ENCODE measurements around the gene FBXL14.
"Not testable (repeated sequence)": the region's sequence is repeated elsewhere in the genome, so short reads cannot be mapped to it uniquely, and the experiment has no call there.

FBXL14 gene

DNA sequence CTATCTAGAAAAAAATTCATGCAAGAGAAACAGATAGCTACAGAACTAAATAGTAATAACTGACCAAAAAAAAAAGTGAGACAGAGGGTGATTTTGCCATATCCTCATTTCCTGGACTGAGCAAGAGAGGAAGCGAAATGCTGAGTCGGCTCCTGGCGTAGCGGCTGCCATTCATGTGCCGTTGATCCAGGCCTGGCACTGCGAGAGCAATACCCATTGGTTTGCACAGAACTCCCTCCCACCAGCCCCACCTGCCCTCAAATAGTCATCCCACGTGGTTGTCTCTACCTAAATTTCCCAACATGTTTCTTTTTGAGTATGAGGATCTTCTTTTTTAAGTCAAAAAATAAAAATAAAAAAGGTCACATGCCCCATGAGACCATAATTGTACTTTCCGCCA lies 25.2 kb upstream of the FBXL14 start:
- peak; percentile 75 to 90 (median 87) for DNase-seq

DNA sequence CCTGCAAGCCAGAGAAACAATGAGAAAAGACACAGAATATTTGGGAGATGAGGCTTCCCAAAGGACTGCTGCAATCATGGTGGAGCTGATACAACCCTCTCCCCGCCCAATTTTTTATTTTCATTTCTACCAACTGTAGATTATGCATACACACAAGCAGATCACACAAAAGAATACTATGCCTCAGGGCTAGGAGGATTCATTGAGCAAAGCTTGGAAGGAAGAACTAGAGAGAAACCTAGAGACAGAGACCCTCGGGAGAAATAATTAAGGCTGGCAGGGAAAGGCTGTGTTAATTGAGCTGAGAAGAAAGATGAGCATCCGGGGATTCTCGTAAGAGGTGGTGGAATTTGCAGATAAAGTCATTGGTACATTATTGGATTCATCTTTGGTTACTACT lies 24.8 kb upstream of the FBXL14 start:
- no peak for DNase-seq

DNA sequence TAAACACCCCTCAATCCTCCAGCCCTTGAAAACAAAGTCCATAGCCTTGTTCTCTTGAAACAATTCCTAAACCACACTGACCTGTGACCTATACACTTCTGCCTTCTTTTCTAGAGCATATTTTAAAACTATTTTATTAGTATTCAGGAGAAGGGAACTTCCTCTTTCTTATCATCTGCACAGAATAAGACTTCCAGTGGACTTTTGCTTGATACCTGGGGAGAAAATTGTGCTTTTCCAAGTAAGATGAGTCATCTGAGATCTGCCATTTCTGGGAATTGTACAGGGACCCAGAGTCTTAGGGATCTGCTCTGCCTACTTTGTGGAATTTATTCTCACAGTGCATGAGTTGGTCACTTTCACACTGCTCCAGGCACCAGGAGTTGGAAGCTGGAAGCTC lies 24.1 kb upstream of the FBXL14 start:
- DNase-seq = peak in 2 of 4 experiments; percentile 43 to 45

DNA sequence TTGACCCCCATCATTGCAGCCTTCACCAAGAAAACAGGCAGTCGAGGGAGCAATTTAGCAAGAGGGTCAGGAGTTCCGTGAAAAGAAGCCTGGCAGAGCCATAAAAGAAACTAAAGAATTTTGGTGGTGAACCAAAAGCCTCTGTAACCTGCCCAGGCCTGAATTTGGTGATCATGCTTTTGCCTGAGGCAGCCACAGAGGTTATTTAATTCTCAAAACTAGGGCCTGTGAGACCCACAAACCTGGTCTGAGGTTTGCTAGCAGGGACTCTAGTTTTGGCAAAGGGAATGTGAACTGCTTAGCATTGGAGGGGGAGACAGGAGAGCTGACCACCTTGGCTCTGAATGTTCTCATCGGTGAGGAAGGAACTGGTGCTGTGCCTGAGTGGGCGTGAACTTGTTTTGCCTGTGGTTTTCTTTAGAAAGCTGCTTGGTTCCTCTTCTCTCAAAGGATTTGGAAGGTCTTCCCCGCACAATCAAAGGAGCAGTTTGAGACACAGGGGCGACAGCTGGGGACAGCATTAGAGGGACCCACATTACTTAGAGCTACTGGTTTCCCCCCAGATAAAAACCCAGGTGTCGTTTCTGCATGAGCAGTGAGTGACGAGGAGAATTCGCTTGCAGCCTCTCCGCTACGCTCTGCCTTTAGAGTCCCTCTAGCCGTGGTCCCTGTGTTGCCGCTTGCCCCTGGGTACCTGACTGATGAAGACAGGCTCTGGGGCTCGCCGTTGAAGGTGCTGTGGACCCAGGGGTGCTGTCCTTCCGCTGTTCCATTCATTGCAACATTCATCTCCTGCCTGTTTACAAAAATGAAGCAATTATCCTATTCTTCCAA lies 22.1 kb upstream of the FBXL14 start:
- peak; percentile 68 to 85 (median 79) for DNase-seq

DNA sequence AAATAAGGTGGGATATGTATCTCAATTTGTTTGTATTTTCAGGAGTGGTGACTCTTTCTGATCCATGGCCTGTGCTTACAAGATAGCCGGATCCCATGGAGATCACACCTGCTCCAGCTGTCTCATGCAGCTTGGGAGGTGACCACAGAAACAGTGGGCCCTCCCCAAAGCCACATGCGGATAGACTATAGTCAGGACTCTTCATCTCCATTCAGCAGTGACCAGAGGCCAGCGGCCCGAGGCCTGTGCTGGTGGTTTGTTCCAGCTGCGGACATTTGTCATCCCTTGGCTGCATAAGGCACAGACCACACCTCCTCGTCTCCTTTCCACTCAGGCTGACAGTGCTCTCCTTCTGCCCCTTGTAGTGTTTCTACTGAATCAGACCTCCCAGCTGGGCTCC lies 20.0 kb upstream of the FBXL14 start:
- no peak for DNase-seq

DNA sequence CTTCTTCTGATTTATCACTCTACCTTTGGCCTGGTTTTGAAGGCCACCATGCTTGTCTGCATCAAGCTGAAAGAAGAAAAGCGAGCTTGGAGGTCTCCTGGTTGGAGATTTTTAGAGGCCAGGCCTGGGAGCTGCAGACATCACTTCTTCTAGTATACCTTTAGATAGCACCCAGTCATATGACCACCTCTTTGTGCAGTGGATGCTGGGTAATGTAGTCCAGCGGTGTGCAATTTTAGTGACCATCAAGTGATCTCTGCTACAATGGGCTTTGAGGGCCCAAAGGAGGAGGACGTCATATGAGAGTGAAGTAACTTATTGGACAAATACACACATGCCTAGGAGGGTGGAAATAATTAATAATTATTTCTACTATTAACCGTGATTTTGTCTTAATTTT lies 19.5 kb upstream of the FBXL14 start:
- no peak for DNase-seq

DNA sequence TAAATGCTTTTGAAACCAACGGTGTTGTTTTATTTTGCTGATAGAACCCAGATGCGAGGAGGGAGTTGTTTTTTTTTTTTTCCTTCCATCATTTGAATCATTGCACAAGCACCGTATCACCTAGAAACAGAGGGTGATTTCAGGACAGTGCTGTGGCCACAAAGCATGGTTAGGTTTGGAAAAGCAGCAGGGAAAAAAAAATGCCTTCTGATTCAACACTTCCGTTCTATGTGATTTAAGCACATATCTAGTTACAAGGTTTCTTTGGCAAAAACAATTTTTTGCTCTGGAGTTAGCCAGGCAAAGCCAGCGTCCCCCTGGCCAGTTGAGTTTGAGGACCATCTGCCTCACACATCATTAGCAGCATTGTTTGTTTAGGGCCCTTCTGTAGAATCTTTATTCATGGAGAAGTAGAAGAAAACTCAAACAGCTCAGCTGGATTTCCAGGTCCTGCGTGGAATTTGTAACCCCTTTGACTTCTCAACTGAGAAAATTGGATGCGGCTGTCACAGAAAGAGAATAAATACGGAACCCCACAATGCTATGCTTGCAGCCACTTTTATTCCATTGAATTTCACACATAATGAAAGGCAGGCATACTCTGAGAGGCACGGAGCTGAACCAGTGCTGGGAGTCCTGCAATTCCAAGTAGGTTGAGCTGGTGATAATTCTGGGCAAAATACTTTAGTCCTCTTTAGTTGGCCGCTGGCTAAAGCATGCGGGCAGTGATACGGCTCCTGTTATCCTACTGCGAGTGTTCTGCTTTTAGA lies 17.6 kb upstream of the FBXL14 start:
- no peak for DNase-seq

DNA sequence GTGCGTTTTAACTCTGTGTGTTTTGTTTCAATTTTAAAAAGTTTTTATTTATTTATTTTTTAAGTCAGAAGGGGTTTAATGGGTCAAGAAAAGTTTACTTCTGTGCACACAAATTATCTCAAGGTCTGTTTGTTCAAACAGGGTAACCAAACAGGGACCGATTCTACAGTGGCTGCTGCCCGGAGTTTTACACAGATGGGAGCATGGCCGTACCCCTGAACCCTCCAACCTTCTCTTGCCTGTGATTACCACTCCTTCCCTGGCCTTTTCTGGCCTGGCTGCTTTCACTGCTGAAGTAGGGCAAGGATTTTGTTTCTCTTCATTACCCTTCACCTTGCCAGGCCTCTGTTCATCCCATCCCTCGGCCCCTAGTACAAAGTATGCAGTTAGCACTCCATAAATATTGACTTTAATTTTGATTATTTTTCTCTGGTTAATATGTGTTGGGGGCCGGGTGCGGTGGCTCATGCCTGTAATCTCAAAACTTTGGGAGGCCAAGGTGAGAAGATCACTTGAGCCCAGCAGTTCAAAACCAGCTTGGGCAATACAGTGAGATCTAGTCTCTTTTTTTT lies 15.8 kb upstream of the FBXL14 start:
- DNase-seq = no peak

DNA sequence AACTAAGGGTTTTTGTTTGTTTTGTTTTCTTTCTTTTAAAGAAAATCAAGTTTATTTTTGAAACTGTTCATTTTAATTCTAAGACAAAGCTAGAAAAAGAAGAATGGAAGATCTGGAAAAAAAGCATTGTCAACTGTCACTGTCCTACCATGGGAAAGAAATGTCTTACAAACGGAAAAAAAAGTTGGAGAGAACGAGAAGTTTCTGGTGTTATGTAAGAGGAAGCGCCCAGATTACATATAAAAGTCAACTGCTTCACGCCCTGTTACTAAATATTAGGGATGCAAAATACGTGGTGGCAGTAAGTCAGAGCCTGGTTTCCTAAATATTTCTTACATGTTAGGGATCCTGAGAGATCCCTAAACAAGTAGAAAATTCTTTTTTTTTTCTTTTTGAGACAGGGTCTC lies 14.3 kb upstream of the FBXL14 start:
- peak; percentile 36 to 82 (median 64) for DNase-seq

DNA sequence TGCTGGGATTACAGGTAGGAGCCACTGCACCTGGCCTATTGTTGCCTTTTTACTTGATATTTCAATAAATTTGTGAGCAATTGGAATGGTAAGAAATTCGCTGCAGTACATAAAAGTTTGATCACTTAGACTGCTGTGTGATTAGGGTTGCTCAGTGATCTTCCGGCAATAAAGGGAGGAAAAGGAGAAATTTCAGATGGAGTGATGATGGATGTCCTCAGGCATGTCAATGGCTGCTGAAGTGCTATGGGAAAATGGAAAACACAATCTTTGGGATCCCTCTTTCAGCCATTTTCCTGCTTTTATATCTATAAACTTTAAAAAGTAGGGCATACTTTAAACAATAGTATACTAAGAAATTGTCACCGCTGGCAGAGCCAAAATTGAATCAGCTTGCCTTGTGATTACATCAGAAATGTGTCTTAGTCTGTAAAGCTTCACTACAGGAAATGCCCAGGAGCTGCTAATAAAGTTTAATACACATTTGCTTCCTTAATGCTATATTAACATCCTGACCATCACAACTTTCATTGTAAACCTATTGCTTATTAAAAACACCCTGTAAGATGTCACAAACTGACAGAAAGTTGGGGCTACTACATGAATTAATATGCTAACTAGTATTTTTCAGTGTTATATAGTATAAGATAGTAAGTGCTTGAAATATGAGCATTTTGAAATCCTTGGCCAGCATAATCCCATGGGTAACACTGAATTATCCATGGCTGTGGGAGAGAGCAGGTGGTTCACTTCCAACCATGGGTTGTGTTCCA lies 13.7 kb upstream of the FBXL14 start:
- DNase-seq = peak; percentile 23 to 59 (median 45)

DNA sequence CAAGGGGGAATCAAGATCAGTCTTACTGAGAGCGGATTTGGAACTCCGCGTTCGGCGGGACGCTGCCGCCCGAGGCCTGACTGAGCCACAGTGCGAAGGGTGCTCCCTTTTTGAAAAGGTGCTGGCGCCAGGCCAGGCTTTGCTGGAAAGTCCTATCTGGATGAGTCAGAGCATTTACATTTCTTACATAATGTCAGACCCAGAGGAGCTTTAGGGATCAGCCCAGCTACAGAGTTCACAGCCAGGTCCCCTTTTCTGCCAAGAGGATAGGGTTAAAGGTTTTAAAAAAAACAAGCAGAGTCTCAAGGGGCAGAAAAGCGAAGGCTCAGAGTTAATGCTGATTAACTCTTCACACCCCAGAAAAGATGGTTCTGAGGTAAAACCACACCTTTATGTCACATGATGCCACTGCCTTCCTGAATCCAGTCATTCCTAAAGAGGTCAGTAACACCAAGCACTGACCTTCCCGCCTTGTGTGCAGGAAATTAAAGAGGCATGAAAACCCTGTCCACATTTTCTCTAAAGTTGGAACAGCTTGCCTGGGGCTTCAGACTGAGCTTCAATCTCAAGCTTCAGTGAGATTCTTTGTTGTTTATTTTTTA lies 11.7 kb upstream of the FBXL14 start:
- DNase-seq = peak; percentile 86 to 93 (median 92)

DNA sequence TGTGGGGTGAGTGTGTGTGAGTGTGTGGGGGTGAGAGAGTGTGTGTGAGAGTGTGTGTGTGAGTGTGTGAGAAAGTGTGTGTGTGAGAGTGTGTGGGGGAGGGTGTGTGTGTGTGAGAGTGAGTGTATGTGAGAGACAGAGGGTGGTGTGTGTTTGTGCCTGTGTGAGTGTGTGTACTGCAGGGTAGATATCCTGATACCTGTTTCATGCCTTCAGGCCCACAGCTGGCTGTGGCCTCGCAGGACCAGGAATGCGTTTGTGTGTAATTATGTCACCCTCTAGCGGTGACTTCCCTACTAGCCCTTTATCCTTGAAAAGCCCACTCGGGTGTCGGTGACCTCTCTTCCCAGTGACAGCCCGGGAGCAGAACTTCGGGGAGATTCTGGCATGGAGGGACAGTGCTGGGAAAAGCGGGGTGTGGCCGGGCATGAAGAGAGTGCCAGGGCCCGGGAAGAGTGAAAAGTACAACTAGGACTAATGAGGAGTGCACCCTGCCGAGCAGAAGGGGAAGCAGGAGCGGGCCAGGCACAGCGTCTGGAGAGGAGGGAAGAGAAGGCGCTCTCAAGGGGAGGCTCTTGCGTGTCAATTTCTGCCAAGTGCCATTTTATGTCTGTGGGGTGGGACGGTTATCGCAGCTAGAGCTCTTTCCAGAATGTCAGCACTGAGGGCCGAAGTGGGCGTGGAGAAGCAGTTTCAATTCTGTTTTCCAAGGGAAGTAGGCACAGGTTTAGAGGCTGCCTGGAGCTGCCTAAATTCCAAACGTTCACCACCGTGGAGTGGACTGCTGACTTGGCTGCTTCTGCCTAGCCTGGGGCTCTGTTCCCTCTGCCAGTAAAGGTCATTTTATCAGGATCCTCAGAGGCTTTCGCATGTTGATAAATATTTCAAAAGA lies 11.0 kb upstream of the FBXL14 start:
- DNase-seq = peak; percentile 75 to 88 (median 87)

DNA sequence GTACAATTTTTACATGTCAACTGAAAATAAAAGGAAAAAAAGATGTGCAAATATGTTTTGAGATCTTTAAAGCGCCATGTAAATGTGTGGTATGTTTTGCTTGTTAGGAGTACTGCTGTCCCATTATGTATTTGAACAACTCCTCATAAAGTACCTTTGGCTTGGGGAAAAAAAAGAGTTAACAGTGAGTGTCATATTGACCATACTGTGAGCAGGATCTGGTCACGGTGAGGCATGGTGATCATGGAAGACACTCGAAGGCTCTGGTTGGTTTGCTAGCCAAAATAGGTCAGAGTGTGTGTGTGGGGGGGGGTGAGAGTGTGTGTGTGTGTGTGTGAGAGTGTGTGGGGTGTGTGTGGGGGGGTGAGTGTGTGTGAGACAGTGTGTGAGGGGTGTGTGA lies 10.1 kb upstream of the FBXL14 start:
- no peak for DNase-seq

DNA sequence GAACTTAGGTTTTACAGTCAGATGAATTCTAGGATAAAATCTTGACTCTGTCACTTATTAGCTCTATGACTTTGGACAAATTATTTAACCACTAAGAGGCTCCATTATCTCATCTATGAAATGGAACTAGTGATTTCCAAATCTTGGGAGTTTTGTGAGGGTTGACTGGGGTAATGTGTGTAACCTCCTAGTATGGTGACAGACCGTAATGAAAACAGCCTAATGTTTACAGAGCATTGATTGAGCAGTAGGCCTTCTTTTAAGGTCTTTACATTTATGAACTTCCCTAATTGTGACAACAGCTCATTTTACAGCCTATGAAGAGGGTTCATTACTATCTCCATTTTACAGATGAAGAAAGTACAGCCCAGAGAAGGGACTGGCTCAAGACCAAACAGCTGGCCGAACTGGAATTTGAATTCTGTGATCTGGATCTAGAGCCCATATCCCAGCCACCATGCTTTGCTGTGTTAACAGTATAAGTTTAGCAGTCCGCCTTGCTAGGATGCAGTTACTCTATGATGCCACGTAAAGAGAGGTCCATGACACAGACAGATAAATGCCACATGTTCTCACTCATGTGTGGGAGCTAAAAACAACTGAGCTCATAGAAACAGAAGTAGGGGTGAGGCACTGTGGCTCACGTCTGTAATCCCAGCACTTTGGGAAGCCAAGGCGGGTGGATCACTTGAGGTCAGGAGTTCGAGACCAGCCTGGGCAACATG lies 9.1 kb upstream of the FBXL14 start:
- DNase-seq = no peak

DNA sequence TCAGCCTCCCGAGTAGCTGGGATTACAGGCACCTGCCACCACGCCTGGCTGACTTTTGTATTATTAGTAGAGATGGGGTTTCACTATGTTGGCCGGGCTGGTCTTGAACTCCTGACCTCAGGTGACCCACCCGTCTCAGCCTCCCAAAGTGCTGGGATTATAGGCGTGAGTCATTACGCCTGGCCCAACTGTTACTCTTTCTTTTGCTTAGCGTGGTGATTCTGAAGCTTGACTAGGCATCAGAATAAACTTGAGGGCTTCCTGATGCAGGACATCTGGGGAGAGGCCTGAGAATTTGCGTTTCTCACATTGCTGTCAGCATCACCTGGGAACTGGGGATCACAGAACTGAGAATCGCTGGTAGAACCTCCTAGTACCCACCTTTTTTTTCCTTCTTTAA lies 8.3 kb upstream of the FBXL14 start:
- not testable (repeated sequence) for DNase-seq

DNA sequence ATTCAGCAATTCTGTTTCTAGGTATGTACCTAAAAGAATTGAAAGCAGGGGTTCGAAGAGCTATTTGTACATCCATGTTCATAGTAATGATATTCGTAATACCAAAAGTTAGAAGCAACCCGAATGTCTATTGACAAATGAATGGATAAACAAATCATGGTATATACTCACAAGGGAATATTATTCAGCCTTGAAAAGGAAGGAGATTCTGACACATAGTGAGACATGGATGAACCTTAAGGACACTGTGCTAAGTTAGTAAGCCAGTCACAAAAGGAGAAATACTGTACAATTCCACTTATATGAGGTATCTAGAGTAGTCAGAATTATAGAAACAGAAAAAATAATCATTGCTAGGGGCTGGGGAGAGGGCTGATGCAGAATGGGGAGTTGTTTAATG lies 4.4 kb upstream of the FBXL14 start:
- no peak for DNase-seq

DNA sequence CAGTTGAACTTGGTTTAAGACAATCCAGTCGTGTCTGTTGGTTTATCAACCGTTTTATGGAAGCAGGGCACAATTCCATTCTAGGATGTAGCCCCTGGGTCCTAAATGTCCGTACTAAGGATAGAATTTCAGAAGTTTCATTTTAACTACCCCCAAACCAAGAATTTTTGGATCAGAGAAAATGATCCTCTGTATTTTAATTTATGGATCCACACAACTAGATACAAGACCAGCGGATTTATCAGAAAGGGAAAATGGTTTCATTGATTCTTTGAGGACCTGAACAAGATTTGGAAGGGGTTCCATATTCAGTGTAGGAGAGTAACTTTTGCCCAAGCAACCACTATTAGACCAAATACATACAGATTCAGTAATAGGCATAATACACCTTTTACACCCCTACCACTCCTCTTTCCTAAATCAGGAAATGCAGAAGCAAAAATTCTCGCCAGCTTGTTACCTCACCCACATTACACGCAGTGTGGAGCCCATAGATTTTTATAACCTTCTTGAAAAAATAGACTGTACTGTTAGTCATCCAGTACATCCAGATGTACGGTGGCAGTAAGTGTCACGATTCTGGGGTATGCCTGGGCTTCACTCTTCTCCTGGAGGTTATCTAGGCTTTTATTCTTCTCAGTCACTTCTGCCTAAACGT lies 1.4 kb upstream of the FBXL14 start:
- no peak for DNase-seq

DNA sequence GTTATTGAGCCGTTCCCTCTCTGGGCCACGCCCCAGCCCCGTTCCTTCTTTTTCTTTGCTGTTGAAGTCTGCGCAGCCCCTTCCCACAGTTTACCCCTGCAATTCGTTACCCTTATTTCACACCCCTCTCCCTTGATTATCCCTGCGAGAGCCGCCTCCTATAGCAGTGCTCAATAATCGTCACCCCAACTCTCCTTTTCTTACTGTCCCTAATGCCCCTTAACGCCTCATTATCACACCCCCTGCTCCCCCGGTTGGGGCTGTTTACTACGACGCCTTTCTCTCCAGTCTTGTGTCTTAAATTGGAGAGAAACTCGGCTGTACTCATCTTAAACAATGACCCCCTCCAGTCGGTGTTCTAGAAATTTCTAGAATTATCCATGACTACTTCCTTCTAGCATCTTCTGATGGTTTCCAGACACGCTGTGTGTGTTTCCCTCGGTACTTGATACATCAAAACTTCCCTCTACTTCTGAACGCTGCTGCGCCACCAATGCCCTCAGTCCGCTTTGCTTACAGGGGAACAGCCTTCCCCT lies 713 bp upstream of the FBXL14 start:
- DNase-seq = peak in 3 of 4 experiments; percentile 37 to 56 (median 42)

DNA sequence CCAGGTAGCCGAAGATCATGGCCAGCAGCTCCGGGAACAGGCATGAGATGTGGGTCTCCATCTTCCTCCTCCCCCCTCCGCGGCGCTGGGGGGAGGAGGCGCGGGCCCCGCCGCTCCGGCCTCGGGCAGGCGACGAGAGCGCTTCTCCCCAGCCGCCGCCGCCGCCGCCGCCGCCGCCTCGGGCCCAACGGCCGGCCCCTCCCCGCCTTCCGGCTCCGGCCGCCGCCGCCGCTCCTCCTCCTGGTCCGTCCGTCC lies 448 bp downstream of the FBXL14 start:
- peak in 2 of 4 experiments; percentile 72 to 80 for DNase-seq
